ENCODE results near the gene HIPK1.
"Not testable (repeated sequence)": the region's sequence is repeated elsewhere in the genome, so short reads cannot be mapped to it uniquely, and the experiment has no call there.

The HIPK1 gene

DNA sequence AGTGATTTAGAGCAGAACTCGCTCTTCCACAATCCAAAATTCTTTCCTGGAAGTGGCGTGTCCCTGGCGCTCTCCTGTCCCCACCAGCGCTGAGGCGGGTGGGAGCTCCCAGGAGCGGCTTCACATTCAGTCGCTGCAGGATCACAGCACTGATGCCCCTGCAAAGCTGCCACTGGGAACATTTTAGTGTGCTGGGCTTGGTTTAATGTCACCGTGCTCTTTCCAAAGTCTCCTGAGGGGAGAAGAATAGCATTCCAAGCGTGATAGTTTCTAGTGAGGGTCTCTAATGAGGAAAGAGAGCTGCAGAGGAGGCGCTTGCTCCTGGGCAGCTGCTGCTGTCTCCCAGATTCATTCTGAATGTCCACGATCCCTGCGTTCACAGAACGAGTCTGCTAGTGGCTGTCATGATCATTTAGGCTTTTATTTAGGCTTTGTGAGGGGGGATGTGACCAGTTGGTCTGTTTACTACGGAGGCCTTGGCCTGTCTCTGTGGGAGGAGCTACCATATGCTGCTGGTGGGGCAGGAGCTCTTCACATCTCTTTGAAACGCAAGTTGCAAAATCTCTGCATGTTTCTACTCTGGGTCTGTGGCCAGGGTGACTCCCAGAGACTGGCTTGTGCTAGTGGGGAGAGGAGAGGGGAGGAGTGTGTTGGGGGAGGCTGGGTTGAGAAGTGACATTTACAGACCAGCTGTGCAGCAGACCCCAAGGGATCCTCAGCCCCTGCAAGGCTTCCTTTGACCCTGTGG, 73.5 kb downstream of the HIPK1 start:
- no peak overlapping the region for H2AFZ ChIP-seq (ENCODE audit: low read depth, low read length, severe bottlenecking)

GRCh38 chr1:114003431-114003830, 74.3 kb downstream of the HIPK1 start:
- no peaks in the 10 kb centered on the region for H4K20me1 ChIP-seq (ENCODE audit: low read depth, low read length)
- H3K4me2 ChIP-seq (ENCODE audit: low read depth, low read length, poor library complexity, severe bottlenecking) = no peak overlapping the region
- TF ChIP-seq, protein P1, sequence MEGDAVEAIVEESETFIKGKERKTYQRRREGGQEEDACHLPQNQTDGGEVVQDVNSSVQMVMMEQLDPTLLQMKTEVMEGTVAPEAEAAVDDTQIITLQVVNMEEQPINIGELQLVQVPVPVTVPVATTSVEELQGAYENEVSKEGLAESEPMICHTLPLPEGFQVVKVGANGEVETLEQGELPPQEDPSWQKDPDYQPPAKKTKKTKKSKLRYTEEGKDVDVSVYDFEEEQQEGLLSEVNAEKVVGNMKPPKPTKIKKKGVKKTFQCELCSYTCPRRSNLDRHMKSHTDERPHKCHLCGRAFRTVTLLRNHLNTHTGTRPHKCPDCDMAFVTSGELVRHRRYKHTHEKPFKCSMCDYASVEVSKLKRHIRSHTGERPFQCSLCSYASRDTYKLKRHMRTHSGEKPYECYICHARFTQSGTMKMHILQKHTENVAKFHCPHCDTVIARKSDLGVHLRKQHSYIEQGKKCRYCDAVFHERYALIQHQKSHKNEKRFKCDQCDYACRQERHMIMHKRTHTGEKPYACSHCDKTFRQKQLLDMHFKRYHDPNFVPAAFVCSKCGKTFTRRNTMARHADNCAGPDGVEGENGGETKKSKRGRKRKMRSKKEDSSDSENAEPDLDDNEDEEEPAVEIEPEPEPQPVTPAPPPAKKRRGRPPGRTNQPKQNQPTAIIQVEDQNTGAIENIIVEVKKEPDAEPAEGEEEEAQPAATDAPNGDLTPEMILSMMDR (IDR thresholded peaks at IDR 0.05; ENCODE audit: insufficient read depth, low read length, poor library complexity, severe bottlenecking) = no peak
- TF ChIP-seq EZH2phosphoT487 (conservative IDR thresholded peaks at IDR 0.05; ENCODE audit: low read length) = no peak
- no peaks in the 10 kb centered on the region for H3K9me2 ChIP-seq (replicated peaks; ENCODE audit: insufficient read depth, low read length)
- H3K36me3 ChIP-seq (ENCODE audit: low read length) = no peaks in the 10 kb centered on the region
- no peak overlapping the region for H3K27ac ChIP-seq (ENCODE audit: low read depth, low read length)
- no peaks in the 10 kb centered on the region for H3K27me3 ChIP-seq (ENCODE audit: low read length)
- H3K9me3 ChIP-seq (ENCODE audit: insufficient read depth, low read length) = no peaks in the 10 kb centered on the region
- H3F3A ChIP-seq (ENCODE audit: insufficient read depth) = no peaks in the 10 kb centered on the region
- no peak overlapping the region for H3K9ac ChIP-seq (ENCODE audit: low read length)
- H3K79me2 ChIP-seq (ENCODE audit: insufficient read depth, low read length) = no peaks in the 10 kb centered on the region
- no peak overlapping the region for H3K4me3 ChIP-seq (ENCODE audit: insufficient read depth, low read length, poor library complexity, severe bottlenecking)
- no peak overlapping the region for H2AFZ ChIP-seq (ENCODE audit: low read depth, low read length, severe bottlenecking)

More for the DNA sequence above, 73.5 kb downstream of the HIPK1 start:
- H3K9ac ChIP-seq (ENCODE audit: low read length) = no peak overlapping the region
- no peaks in the 10 kb centered on the region for H3K36me3 ChIP-seq (ENCODE audit: low read length)
- H4K20me1 ChIP-seq (ENCODE audit: low read depth, low read length) = no peaks in the 10 kb centered on the region
- H3F3A ChIP-seq (ENCODE audit: insufficient read depth) = no peaks in the 10 kb centered on the region
- H3K4me2 ChIP-seq (ENCODE audit: low read depth, low read length, poor library complexity, severe bottlenecking) = no peak overlapping the region
- no peaks in the 10 kb centered on the region for H3K9me2 ChIP-seq (replicated peaks; ENCODE audit: insufficient read depth, low read length)
- no peak overlapping the region for H3K4me3 ChIP-seq (ENCODE audit: insufficient read depth, low read length, poor library complexity, severe bottlenecking)
- no peaks in the 10 kb centered on the region for H3K9me3 ChIP-seq (ENCODE audit: insufficient read depth, low read length)
- no peak for TF ChIP-seq EZH2phosphoT487 (conservative IDR thresholded peaks at IDR 0.05; ENCODE audit: low read length)
- TF ChIP-seq, protein P1 (IDR thresholded peaks at IDR 0.05; ENCODE audit: insufficient read depth, low read length, poor library complexity, severe bottlenecking) = no peak
- H3K27ac ChIP-seq (ENCODE audit: low read depth, low read length) = no peak overlapping the region
- no peaks in the 10 kb centered on the region for H3K79me2 ChIP-seq (ENCODE audit: insufficient read depth, low read length)
- no peaks in the 10 kb centered on the region for H3K27me3 ChIP-seq (ENCODE audit: low read length)

DNA sequence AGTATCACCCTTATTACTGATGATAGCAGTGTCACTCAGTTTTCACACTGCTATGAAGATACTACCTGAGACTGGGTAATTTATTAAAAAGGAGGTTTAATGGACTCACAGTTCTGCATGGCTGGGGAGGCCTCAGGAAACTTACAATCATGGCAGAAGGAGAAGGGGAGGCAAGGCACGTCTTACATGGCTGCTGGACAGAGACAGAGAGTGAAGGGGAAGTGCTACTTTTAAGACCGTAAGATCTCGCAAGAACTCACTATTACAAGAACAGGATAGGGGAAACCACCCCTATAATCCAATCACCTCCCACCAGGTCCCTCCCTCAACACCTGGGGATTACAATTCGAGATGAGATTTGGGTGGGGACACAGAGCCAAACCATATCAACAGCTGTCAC, 77.7 kb downstream of the HIPK1 start:
- not testable (repeated sequence) for H3F3A ChIP-seq (ENCODE audit: insufficient read depth); H3K9ac ChIP-seq (ENCODE audit: low read length); H2AFZ ChIP-seq (ENCODE audit: low read depth, low read length, severe bottlenecking); H3K27me3 ChIP-seq (ENCODE audit: low read length); H3K9me2 ChIP-seq (replicated peaks; ENCODE audit: insufficient read depth, low read length); H3K9me3 ChIP-seq (ENCODE audit: insufficient read depth, low read length); H3K4me2 ChIP-seq (ENCODE audit: low read depth, low read length, poor library complexity, severe bottlenecking); H3K4me3 ChIP-seq (ENCODE audit: insufficient read depth, low read length, poor library complexity, severe bottlenecking); H4K20me1 ChIP-seq (ENCODE audit: low read depth, low read length); H3K27ac ChIP-seq (ENCODE audit: low read depth, low read length); H3K36me3 ChIP-seq (ENCODE audit: low read length); H3K79me2 ChIP-seq (ENCODE audit: insufficient read depth, low read length)

- no peaks in the 10 kb centered on the region for H3K79me2 ChIP-seq (ENCODE audit: insufficient read depth, low read length)
- H2AFZ ChIP-seq (ENCODE audit: low read depth, low read length, severe bottlenecking) = no peak overlapping the region
- no peaks in the 10 kb centered on the region for H3K9me2 ChIP-seq (replicated peaks; ENCODE audit: insufficient read depth, low read length)
- no peaks in the 10 kb centered on the region for H3K9me3 ChIP-seq (ENCODE audit: insufficient read depth, low read length)
- no peak overlapping the region for H3K27ac ChIP-seq (ENCODE audit: low read depth, low read length)
- no peak overlapping the region for H3K9ac ChIP-seq (ENCODE audit: low read length)
- no peak overlapping the region for H3K4me3 ChIP-seq (ENCODE audit: insufficient read depth, low read length, poor library complexity, severe bottlenecking)
- H3K27me3 ChIP-seq (ENCODE audit: low read length) = no peaks in the 10 kb centered on the region
- no peaks in the 10 kb centered on the region for H3K36me3 ChIP-seq (ENCODE audit: low read length)
- no peaks in the 10 kb centered on the region for H3F3A ChIP-seq (ENCODE audit: insufficient read depth)
- no peaks in the 10 kb centered on the region for H4K20me1 ChIP-seq (ENCODE audit: low read depth, low read length)
- no peak for TF ChIP-seq EZH2phosphoT487 (conservative IDR thresholded peaks at IDR 0.05; ENCODE audit: low read length)
- TF ChIP-seq, protein P1 (IDR thresholded peaks at IDR 0.05; ENCODE audit: insufficient read depth, low read length, poor library complexity, severe bottlenecking) = no peak
- H3K4me2 ChIP-seq (ENCODE audit: low read depth, low read length, poor library complexity, severe bottlenecking) = no peak overlapping the region
Observed at GRCh38 chr1:114008480-114008941, 79.4 kb downstream of the HIPK1 start.

Data from SU-DHL-6 (cell line).